Measurements from ENCODE around the gene MACROD1.

DNA sequence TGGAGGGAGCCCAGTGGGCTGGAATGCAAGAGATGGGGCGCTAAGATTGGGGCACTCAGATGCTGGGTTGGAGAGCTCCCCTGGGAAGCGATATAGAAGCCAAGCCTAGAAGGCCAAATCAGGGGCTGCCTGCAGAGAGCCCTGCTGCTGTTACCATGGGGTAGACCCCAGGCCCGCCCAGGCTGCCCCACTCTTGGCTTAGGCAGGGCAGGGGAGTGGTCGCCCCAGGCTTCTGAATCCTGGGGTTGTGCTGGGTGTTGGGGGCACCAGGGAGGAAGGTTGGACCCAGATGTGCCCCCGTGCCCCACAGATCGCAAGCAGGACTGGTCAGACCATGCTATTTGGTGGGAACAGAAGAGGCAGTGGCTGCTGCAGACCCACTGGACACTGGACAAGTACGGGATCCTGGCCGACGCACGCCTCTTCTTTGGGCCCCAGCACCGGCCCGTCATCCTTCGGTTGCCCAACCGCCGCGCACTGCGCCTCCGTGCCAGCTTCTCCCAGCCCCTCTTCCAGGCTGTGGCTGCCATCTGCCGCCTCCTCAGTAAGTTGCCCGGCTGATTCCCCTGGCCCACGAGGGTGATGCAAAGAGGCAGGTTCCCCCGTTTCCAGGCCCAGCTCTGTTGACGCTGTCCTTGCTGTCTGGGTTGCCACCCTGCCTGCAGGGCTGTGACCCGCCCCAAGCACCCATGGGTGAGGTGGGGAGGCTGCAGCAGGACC, 44.5 kb upstream of the MACROD1 start:
- no peak for TF ChIP-seq EZH2 (IDR thresholded peaks at IDR 0.05)
- no peak for TF ChIP-seq FOXP2 (optimal IDR thresholded peaks at IDR 0.05; ENCODE audit: control extremely low read depth, extremely low read length, insufficient read depth)

Data from SK-N-MC (cell line).